ENCODE data around the gene ANTXR1.

Gene ANTXR1

GRCh38 chr2:68993660-68994059 lies 19.3 kb upstream of the ANTXR1 start:
- peaks cover 1% of the 10 kb centered on the region for H3K9me3 ChIP-seq (ENCODE audit: control insufficient read depth, low read length)
- no peak overlapping the region for H2BK12ac ChIP-seq (ENCODE audit: low read length in 2 of 2)
- no peak overlapping the region for H2BK15ac ChIP-seq (ENCODE audit: low read depth, poor library complexity, severe bottlenecking)
- no peak overlapping the region for H3K4me2 ChIP-seq (ENCODE audit: low read length, poor library complexity, severe bottlenecking)
- no peak overlapping the region for H3K9ac ChIP-seq (ENCODE audit: low read length)
- H3K23ac ChIP-seq (ENCODE audit: low read length in 2 of 2): no peak overlapping the region
- H3K4me3 ChIP-seq (ENCODE audit: insufficient read depth in 1 of 2, low read depth in 1 of 2, low read length in 2 of 2): no peak overlapping the region
- peaks cover 0 to 6% of the 10 kb centered on the region in 2 experiments for H3K27me3 ChIP-seq (ENCODE audit: control insufficient read depth in 1 of 2, insufficient read depth in 1 of 2, low read length in 2 of 2)
- no peak overlapping the region for H3K18ac ChIP-seq (ENCODE audit: low read depth in 1 of 2, low read length in 2 of 2)
- no peak overlapping the region for H4K91ac ChIP-seq (ENCODE audit: low read length)
- no peak overlapping the region for H4K8ac ChIP-seq (ENCODE audit: low read length)
- no peak overlapping the region for H2BK5ac ChIP-seq (ENCODE audit: low read depth, low read length, poor library complexity, severe bottlenecking)
- no peak overlapping the region for H3K27ac ChIP-seq (ENCODE audit: low read length, poor library complexity, severe bottlenecking)
- no peaks in the 10 kb centered on the region for H3K36me3 ChIP-seq (ENCODE audit: control insufficient read depth in 1 of 2, insufficient read depth in 2 of 2, low read depth in 1 of 2, low read length in 2 of 2)
- H3K14ac ChIP-seq (ENCODE audit: low read length in 2 of 2): no peak overlapping the region
- no peak overlapping the region for H2AFZ ChIP-seq (ENCODE audit: low read depth, low read length)
- peaks cover 2% of the 10 kb centered on the region for H3K4me1 ChIP-seq (ENCODE audit: control insufficient read depth, insufficient read depth, low read depth, low read length)
- DNase-seq: no peak
- H3K4ac ChIP-seq (ENCODE audit: low read depth in 1 of 2, low read length in 2 of 2): no peak overlapping the region
- H2AK5ac ChIP-seq (ENCODE audit: low read length, severe bottlenecking): no peak overlapping the region
- no peak overlapping the region for H2BK120ac ChIP-seq (ENCODE audit: low read depth, low read length)
- WGBS: 91% methylated on average over 7 of the region's 7 CpGs
- H3K79me1 ChIP-seq (replicated peaks; ENCODE audit: low read length, poor library complexity, severe bottlenecking): no peaks in the 10 kb centered on the region

GRCh38 chr2:68994864-68995263 lies 18.1 kb upstream of the ANTXR1 start:
- no peak for DNase-seq
- H2BK12ac ChIP-seq (ENCODE audit: low read length in 2 of 2): peak overlapping the region in 1 of 2 experiments; percentile 75
- H3K18ac ChIP-seq (ENCODE audit: low read depth in 1 of 2, low read length in 2 of 2): peak overlapping the region in 1 of 2 experiments; percentile 28
- H2BK15ac ChIP-seq (ENCODE audit: low read depth, poor library complexity, severe bottlenecking): no peak overlapping the region
- no peak overlapping the region for H2AK5ac ChIP-seq (ENCODE audit: low read length, severe bottlenecking)
- H3K23ac ChIP-seq (ENCODE audit: low read length in 2 of 2): no peak overlapping the region
- no peak overlapping the region for H3K14ac ChIP-seq (ENCODE audit: low read length in 2 of 2)
- H2BK120ac ChIP-seq (ENCODE audit: low read depth, low read length): no peak overlapping the region
- H2AFZ ChIP-seq (ENCODE audit: low read depth, low read length): no peak overlapping the region
- no peaks in the 10 kb centered on the region for H3K79me1 ChIP-seq (replicated peaks; ENCODE audit: low read length, poor library complexity, severe bottlenecking)
- no peak overlapping the region for H3K4me3 ChIP-seq (ENCODE audit: insufficient read depth in 1 of 2, low read depth in 1 of 2, low read length in 2 of 2)
- H3K4me1 ChIP-seq (ENCODE audit: control insufficient read depth, insufficient read depth, low read depth, low read length): peaks cover 2% of the 10 kb centered on the region
- 71% methylated on average over 4 of the region's 4 CpGs for WGBS
- peak overlapping the region; percentile 34 for H4K91ac ChIP-seq (ENCODE audit: low read length)
- peak overlapping the region; percentile 20 for H4K8ac ChIP-seq (ENCODE audit: low read length)
- H3K4me2 ChIP-seq (ENCODE audit: low read length, poor library complexity, severe bottlenecking): no peak overlapping the region
- H3K4ac ChIP-seq (ENCODE audit: low read depth in 1 of 2, low read length in 2 of 2): peak overlapping the region in 1 of 2 experiments; percentile 2
- peaks cover 7% of the 10 kb centered on the region for H3K9me3 ChIP-seq (ENCODE audit: control insufficient read depth, low read length)
- H3K27me3 ChIP-seq (ENCODE audit: control insufficient read depth in 1 of 2, insufficient read depth in 1 of 2, low read length in 2 of 2): peaks cover 0 to 4% of the 10 kb centered on the region in 2 experiments
- no peak overlapping the region for H3K27ac ChIP-seq (ENCODE audit: low read length, poor library complexity, severe bottlenecking)
- H3K36me3 ChIP-seq (ENCODE audit: control insufficient read depth in 1 of 2, insufficient read depth in 2 of 2, low read depth in 1 of 2, low read length in 2 of 2): no peaks in the 10 kb centered on the region
- H2BK5ac ChIP-seq (ENCODE audit: low read depth, low read length, poor library complexity, severe bottlenecking): no peak overlapping the region
- no peak overlapping the region for H3K9ac ChIP-seq (ENCODE audit: low read length)

- H2BK12ac ChIP-seq (ENCODE audit: low read length in 2 of 2): no peak overlapping the region
- H3K79me1 ChIP-seq (replicated peaks; ENCODE audit: low read length, poor library complexity, severe bottlenecking): no peaks in the 10 kb centered on the region
- no peak overlapping the region for H2BK15ac ChIP-seq (ENCODE audit: low read depth, poor library complexity, severe bottlenecking)
- H3K27ac ChIP-seq (ENCODE audit: low read length, poor library complexity, severe bottlenecking): no peak overlapping the region
- WGBS: 45% methylated on average over 3 of the region's 3 CpGs
- no peak overlapping the region for H3K14ac ChIP-seq (ENCODE audit: low read length in 2 of 2)
- peak; percentile 59 for DNase-seq
- no peak overlapping the region for H3K4me2 ChIP-seq (ENCODE audit: low read length, poor library complexity, severe bottlenecking)
- no peak overlapping the region for H3K18ac ChIP-seq (ENCODE audit: low read depth in 1 of 2, low read length in 2 of 2)
- H3K4me3 ChIP-seq (ENCODE audit: insufficient read depth in 1 of 2, low read depth in 1 of 2, low read length in 2 of 2): no peak overlapping the region
- no peak overlapping the region for H2BK120ac ChIP-seq (ENCODE audit: low read depth, low read length)
- no peak overlapping the region for H2BK5ac ChIP-seq (ENCODE audit: low read depth, low read length, poor library complexity, severe bottlenecking)
- H3K27me3 ChIP-seq (ENCODE audit: control insufficient read depth in 1 of 2, insufficient read depth in 1 of 2, low read length in 2 of 2): peaks cover 0 to 6% of the 10 kb centered on the region in 2 experiments
- H3K9ac ChIP-seq (ENCODE audit: low read length): no peak overlapping the region
- no peak overlapping the region for H4K91ac ChIP-seq (ENCODE audit: low read length)
- no peaks in the 10 kb centered on the region for H3K36me3 ChIP-seq (ENCODE audit: control insufficient read depth in 1 of 2, insufficient read depth in 2 of 2, low read depth in 1 of 2, low read length in 2 of 2)
- H3K4ac ChIP-seq (ENCODE audit: low read depth in 1 of 2, low read length in 2 of 2): no peak overlapping the region
- no peak overlapping the region for H2AK5ac ChIP-seq (ENCODE audit: low read length, severe bottlenecking)
- H3K9me3 ChIP-seq (ENCODE audit: control insufficient read depth, low read length): peaks cover 11% of the 10 kb centered on the region
- peaks cover 2% of the 10 kb centered on the region for H3K4me1 ChIP-seq (ENCODE audit: control insufficient read depth, insufficient read depth, low read depth, low read length)
- H2AFZ ChIP-seq (ENCODE audit: low read depth, low read length): no peak overlapping the region
- no peak overlapping the region for H3K23ac ChIP-seq (ENCODE audit: low read length in 2 of 2)
- H4K8ac ChIP-seq (ENCODE audit: low read length): no peak overlapping the region
Observed at GRCh38 chr2:68995916-68996315, 17.1 kb upstream of the ANTXR1 start.

GRCh38 chr2:68997401-68997800 lies 15.6 kb upstream of the ANTXR1 start:
- no peak overlapping the region for H3K18ac ChIP-seq (ENCODE audit: low read depth in 1 of 2, low read length in 2 of 2)
- H3K27me3 ChIP-seq (ENCODE audit: control insufficient read depth in 1 of 2, insufficient read depth in 1 of 2, low read length in 2 of 2): peaks cover 0 to 6% of the 10 kb centered on the region in 2 experiments
- H3K9me3 ChIP-seq (ENCODE audit: control insufficient read depth, low read length): peaks cover 24% of the 10 kb centered on the region
- H4K91ac ChIP-seq (ENCODE audit: low read length): no peak overlapping the region
- DNase-seq: no peak
- H3K4me3 ChIP-seq (ENCODE audit: insufficient read depth in 1 of 2, low read depth in 1 of 2, low read length in 2 of 2): no peak overlapping the region
- H2BK120ac ChIP-seq (ENCODE audit: low read depth, low read length): no peak overlapping the region
- H2AFZ ChIP-seq (ENCODE audit: low read depth, low read length): no peak overlapping the region
- no peak overlapping the region for H2AK5ac ChIP-seq (ENCODE audit: low read length, severe bottlenecking)
- H3K23ac ChIP-seq (ENCODE audit: low read length in 2 of 2): no peak overlapping the region
- no peak overlapping the region for H3K9ac ChIP-seq (ENCODE audit: low read length)
- H3K14ac ChIP-seq (ENCODE audit: low read length in 2 of 2): no peak overlapping the region
- H3K4me2 ChIP-seq (ENCODE audit: low read length, poor library complexity, severe bottlenecking): no peak overlapping the region
- no peaks in the 10 kb centered on the region for H3K79me1 ChIP-seq (replicated peaks; ENCODE audit: low read length, poor library complexity, severe bottlenecking)
- no peaks in the 10 kb centered on the region for H3K36me3 ChIP-seq (ENCODE audit: control insufficient read depth in 1 of 2, insufficient read depth in 2 of 2, low read depth in 1 of 2, low read length in 2 of 2)
- no peak overlapping the region for H3K4ac ChIP-seq (ENCODE audit: low read depth in 1 of 2, low read length in 2 of 2)
- H2BK12ac ChIP-seq (ENCODE audit: low read length in 2 of 2): no peak overlapping the region
- H3K27ac ChIP-seq (ENCODE audit: low read length, poor library complexity, severe bottlenecking): peak overlapping the region; percentile 50
- no peak overlapping the region for H4K8ac ChIP-seq (ENCODE audit: low read length)
- H2BK15ac ChIP-seq (ENCODE audit: low read depth, poor library complexity, severe bottlenecking): no peak overlapping the region
- H3K4me1 ChIP-seq (ENCODE audit: control insufficient read depth, insufficient read depth, low read depth, low read length): peaks cover 2% of the 10 kb centered on the region
- no peak overlapping the region for H2BK5ac ChIP-seq (ENCODE audit: low read depth, low read length, poor library complexity, severe bottlenecking)
